CD4-positive, alpha-beta T cell (primary cell): ENCODE data around the gene SCG3. TPM values are rescaled to one million over a fixed set of nuclear protein-coding genes. Genes with fewer than 3 reads are reported as not detected.
A peak's percentile ranks its signal among the peaks of the same experiment; 100 is the strongest.

Experiments used
- ATAC-seq: fragments of 200-7000 bp; cut with Tn5 transposase; one replicate; pipeline ENCODE4 v1.10.0; 2022; ENCODE audit warnings: mild to moderate bottlenecking; ENCODE audit not compliant: poor library complexity
- CTCF ChIA-PET: fragments of 350-600 bp; sonication (Branson Sonifier 250); formaldehyde crosslinking; loops from one replicate; lab custom pipeline; 2021; ENCODE audit warnings: antibody characterized with exemption, inconsistent platforms; lab: Charles Lee
- POLR2A ChIA-PET: fragments of 350-600 bp; sonication (Branson Sonifier 250); formaldehyde crosslinking; loops from one replicate; lab custom pipeline; 2021; ENCODE audit warnings: antibody characterized with exemption, inconsistent platforms; lab: Charles Lee
- DNase-seq, 14 experiments: peaks; one replicate each; pipeline ENCODE4 v3.0.0-alpha.2; 2013 to 2020; ENCODE audit warnings: mixed read lengths in 2 of 14
- H3K27ac ChIP-seq, 2 donors: one replicate each; pipeline versions ENCODE4 v1.5.1 to v1.7.0; 2013; ENCODE audit warnings: low read length in 2 of 2, low read depth in 1 of 2, mild to moderate bottlenecking in 1 of 2
- H3K27me3 ChIP-seq, 2 experiments: 1 replicate in 1 of 2; 2 replicates in 1 of 2; pipeline versions ENCODE4 v1.6.1 to v1.7.0; 2013; ENCODE audit warnings: low read length in 2 of 2, control low read depth in 1 of 2, mild to moderate bottlenecking in 1 of 2, moderate library complexity in 1 of 2; ENCODE audit not compliant: insufficient read depth in 2 of 2, control insufficient read depth in 1 of 2
- H3K36me3 ChIP-seq: one replicate; pipeline ENCODE4 v1.6.1; 2013; ENCODE audit warnings: low read length, control low read depth; ENCODE audit not compliant: insufficient read depth
- H3K4me1 ChIP-seq: one replicate; pipeline ENCODE4 v1.6.1; 2013; ENCODE audit warnings: low read length, control low read depth; ENCODE audit not compliant: insufficient read depth
- H3K4me3 ChIP-seq: one replicate; pipeline ENCODE4 v1.5.1; 2013; ENCODE audit warnings: mild to moderate bottlenecking, low read length, moderate library complexity
- H3K9me3 ChIP-seq, 2 experiments: 1 replicate in 1 of 2; 2 replicates in 1 of 2; pipeline versions ENCODE4 v1.6.1 to v1.7.0; 2013; ENCODE audit warnings: low read length in 2 of 2, mild to moderate bottlenecking in 2 of 2, control low read depth in 1 of 2, moderate library complexity in 1 of 2; ENCODE audit not compliant: control insufficient read depth in 1 of 2, insufficient read depth in 1 of 2
- H3K27ac Mint-ChIP-seq: one replicate; pipeline ENCODE4 v1.8.0; 2020; ENCODE audit warnings: mixed read lengths
- H3K27me3 Mint-ChIP-seq: one replicate; pipeline ENCODE4 v1.8.0; 2021; ENCODE audit warnings: mixed read lengths
- H3K36me3 Mint-ChIP-seq: one replicate; pipeline ENCODE4 v1.8.0; 2021; ENCODE audit warnings: low read depth, mixed read lengths
- H3K4me1 Mint-ChIP-seq: one replicate; pipeline ENCODE4 v1.8.0; 2021; ENCODE audit warnings: low read depth, mixed read lengths
- H3K4me3 Mint-ChIP-seq: one replicate; pipeline ENCODE4 v1.8.0; 2020; ENCODE audit warnings: mild to moderate bottlenecking, mixed read lengths
- H3K9me3 Mint-ChIP-seq: one replicate; pipeline ENCODE4 v1.8.0; 2020; ENCODE audit warnings: mixed read lengths
- intact Hi-C, 2 experiments: fragments of 100-400 bp; cut with DNase I in 1 of 2; cut with micrococcal nuclease in 1 of 2; formaldehyde crosslinking; loops; one replicate each; pipeline versions ENCODE4 v1.15.1 to v1.9.0; 2023 to 2025; cut with DNase I, micrococcal nuclease
- total RNA-seq, 174 experiments: library from RNA in 2 of 174; stranded (reverse) in 2 of 174; gene quantifications; one replicate each; pipeline ENCODE4 v1.2.3 and lab custom pipeline; 2021 to 2026
- TF ChIP-seq, protein P1 (sequence below): fragments of 200-600 bp; IDR thresholded peaks from one replicate; pipeline ENCODE4 v1.8.0; 2022; ENCODE audit warnings: antibody characterized with exemption, mild to moderate bottlenecking

The SCG3 gene
- total RNA-seq, 2 experiments from 2014 or later, result not detected

DNA sequence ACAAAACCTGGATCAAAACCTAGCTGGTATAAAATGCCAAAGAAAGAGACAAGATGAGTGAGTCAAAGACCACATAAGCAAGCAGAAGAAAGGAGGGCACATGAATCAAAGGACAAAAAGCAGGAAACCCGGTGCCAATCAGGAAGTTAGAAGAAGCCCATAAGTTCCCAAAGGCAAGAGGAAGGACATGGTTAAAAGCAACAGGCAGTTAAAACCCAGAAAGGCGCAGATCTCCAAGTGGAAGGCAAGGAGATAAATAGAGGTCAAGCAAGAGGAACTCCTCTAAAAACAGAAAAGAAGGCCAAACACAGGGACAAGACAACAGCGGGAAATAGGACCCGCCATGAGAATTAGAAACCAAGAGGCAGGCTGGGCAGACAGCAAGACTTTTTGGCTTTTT lies 74.5 kb downstream of the SCG3 start:
- Mint-ChIP-seq H3K27ac (no peak overlapping the region), H3K27me3 (no peaks in the 10 kb centered on the region), H3K4me1 (peaks cover 44% of the 10 kb centered on the region), H3K9me3 (no peaks in the 10 kb centered on the region), H3K4me3 (no peak overlapping the region), H3K36me3 (no peaks in the 10 kb centered on the region)
- Histone ChIP-seq H3K27me3 (no peaks in the 10 kb centered on the region), H3K9me3 (no peaks in the 10 kb centered on the region), H3K4me3 (no peak overlapping the region), H3K27ac (no peak overlapping the region), H3K36me3 (no peaks in the 10 kb centered on the region), H3K4me1 (peaks cover 13% of the 10 kb centered on the region)
- TF ChIP-seq, protein P1, sequence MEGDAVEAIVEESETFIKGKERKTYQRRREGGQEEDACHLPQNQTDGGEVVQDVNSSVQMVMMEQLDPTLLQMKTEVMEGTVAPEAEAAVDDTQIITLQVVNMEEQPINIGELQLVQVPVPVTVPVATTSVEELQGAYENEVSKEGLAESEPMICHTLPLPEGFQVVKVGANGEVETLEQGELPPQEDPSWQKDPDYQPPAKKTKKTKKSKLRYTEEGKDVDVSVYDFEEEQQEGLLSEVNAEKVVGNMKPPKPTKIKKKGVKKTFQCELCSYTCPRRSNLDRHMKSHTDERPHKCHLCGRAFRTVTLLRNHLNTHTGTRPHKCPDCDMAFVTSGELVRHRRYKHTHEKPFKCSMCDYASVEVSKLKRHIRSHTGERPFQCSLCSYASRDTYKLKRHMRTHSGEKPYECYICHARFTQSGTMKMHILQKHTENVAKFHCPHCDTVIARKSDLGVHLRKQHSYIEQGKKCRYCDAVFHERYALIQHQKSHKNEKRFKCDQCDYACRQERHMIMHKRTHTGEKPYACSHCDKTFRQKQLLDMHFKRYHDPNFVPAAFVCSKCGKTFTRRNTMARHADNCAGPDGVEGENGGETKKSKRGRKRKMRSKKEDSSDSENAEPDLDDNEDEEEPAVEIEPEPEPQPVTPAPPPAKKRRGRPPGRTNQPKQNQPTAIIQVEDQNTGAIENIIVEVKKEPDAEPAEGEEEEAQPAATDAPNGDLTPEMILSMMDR, result no peak
- intact Hi-C loops, result no loop called here
- ChIA-PET CTCF (interaction anchor here (2.1 to 5.5 kb wide), 2 partner anchors 19 to 21 kb away, joined by 7 to 26 read pairs; partner anchors contain the start of gene LYSMD2), POLR2A (interaction anchor here (6.4 kb wide), 1 partner anchor 18 kb away, joined by 45 read pairs; the partner anchor contains the start of gene LYSMD2)
- ATAC-seq (no peak), DNase-seq (no peak)

DNA sequence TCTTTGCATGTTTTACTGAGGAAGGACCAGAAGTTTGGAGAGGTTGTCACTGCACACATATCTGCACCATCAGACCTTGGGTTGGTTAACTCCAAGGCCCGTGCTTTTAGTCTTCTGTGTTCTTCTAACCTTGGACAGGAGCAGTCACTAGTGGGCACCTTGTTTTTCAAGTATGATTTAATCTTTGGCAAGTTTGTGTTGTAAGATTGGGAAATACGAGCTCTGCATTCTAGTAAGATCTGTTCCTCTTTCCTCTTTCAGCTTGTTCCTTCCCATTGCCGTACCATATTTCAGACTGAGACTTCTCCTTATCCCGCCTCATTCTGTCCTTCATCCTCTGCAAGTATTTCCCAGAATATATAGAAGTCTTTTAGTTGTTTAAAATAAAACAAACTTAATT lies 75.2 kb downstream of the SCG3 start:
- H3K27me3 ChIP-seq, result no peaks in the 10 kb centered on the region
- Mint-ChIP-seq H3K4me1 (peaks cover 39% of the 10 kb centered on the region), H3K27me3 (no peaks in the 10 kb centered on the region), H3K27ac (no peak overlapping the region), H3K36me3 (no peaks in the 10 kb centered on the region), H3K4me3 (no peak overlapping the region), H3K9me3 (no peaks in the 10 kb centered on the region)
- ATAC-seq, result no peak
- TF ChIP-seq, protein P1, result no peak
- H3K9me3 ChIP-seq, result no peaks in the 10 kb centered on the region
- no peak overlapping the region for H3K27ac ChIP-seq
- H3K4me3 ChIP-seq, result no peak overlapping the region
- DNase-seq, result peak in 1 of 14 experiments; percentile 24
- intact Hi-C loops, result no loop called here
- H3K4me1 ChIP-seq, result peaks cover 8% of the 10 kb centered on the region
- CTCF ChIA-PET, result interaction anchor here (2.1 to 5.5 kb wide), 2 partner anchors 19 to 20 kb away, joined by 7 to 26 read pairs; partner anchors contain the start of gene LYSMD2
- POLR2A ChIA-PET, result interaction anchor here (1.9 kb wide), 1 partner anchor 19 kb away, joined by 10 read pairs; the partner anchor contains the start of gene LYSMD2
- no peaks in the 10 kb centered on the region for H3K36me3 ChIP-seq

DNA sequence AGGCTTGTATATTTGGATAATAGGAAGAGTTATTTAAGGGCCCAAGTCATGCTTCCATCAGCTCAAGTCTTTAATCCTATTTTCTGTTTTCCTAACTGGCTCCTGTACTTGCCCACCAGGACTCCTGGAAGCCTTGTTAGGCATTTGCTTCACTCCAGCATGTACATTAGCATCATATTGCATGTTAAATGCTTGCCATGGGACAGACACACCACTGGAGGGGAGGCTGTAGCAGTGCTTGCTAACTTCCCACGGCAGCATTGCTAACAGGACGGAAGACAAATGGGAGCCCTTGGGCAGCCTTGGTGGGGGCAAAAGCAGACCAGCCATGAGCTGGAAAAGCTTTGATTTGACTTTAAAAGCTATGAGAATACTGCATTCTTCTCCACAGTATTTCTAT lies 76.1 kb downstream of the SCG3 start:
- CTCF ChIA-PET, result interaction anchor here (0.7 to 5.5 kb wide), 3 partner anchors 19 to 107 kb away, joined by 3 to 26 read pairs (median 9); no protein-coding TSS in a partner anchor

More for the DNA sequence above, 76.1 kb downstream of the SCG3 start:
- no peaks in the 10 kb centered on the region for H3K36me3 ChIP-seq
- no peaks in the 10 kb centered on the region for H3K27me3 Mint-ChIP-seq
- POLR2A ChIA-PET, result interaction anchor here (1.9 kb wide), 1 partner anchor 20 kb away, joined by 10 read pairs; the partner anchor contains the start of gene LYSMD2
- H3K4me3 ChIP-seq, result no peak overlapping the region
- no peak overlapping the region for H3K4me3 Mint-ChIP-seq
- ATAC-seq (no peak), DNase-seq (no peak)
- no peaks in the 10 kb centered on the region for H3K9me3 ChIP-seq
- intact Hi-C loops, result no loop called here
- TF ChIP-seq, protein P1, result no peak
- no peaks in the 10 kb centered on the region for H3K27me3 ChIP-seq
- H3K4me1 ChIP-seq, result peaks cover 2% of the 10 kb centered on the region
- H3K9me3 Mint-ChIP-seq, result no peaks in the 10 kb centered on the region
- H3K36me3 Mint-ChIP-seq, result no peaks in the 10 kb centered on the region
- peaks cover 34% of the 10 kb centered on the region for H3K4me1 Mint-ChIP-seq
- H3K27ac ChIP-seq, result no peak overlapping the region
- H3K27ac Mint-ChIP-seq, result no peak overlapping the region
